SK-N-SH (cell line): ENCODE results near the gene MLST8. TPM values are rescaled to one million over a fixed set of nuclear protein-coding genes. Genes with fewer than 3 reads are reported as not detected.

ENCODE experiments used
- CTCF ChIA-PET: fragments of 300-600, 350-600 bp; formaldehyde crosslinking; extraction: SDS; loops from one replicate; lab custom pipeline; 2021; lab: Yijun Ruan, JAX
- POLR2A ChIA-PET: fragments of 350-600 bp; sonication (Branson Sonifier 250); formaldehyde crosslinking; extraction: SDS; loops from one replicate; lab custom pipeline; 2020; ENCODE audit warnings: antibody characterized with exemption, inconsistent platforms; lab: Yijun Ruan, JAX
- DNase-seq: peaks from one replicate; pipeline ENCODE4 v3.0.0; 2012
- H2AFZ ChIP-seq: fragments of 200-600 bp; sonication (generic); 2 replicates; pipeline ENCODE4 v1.8.1; 2016; ENCODE audit warnings: antibody characterized with exemption, mild to moderate bottlenecking, low read depth
- H3F3A ChIP-seq: fragments of 200-600 bp; sonication (generic); replicated peaks from 2 replicates; pipeline ENCODE3; 2016; ENCODE audit warnings: antibody characterized with exemption, mild to moderate bottlenecking; ENCODE audit not compliant: insufficient read depth
- H3K27ac ChIP-seq, 2 experiments: fragments of 200-500 bp in 1 of 2; fragments of 200-600 bp in 1 of 2; sonication (Bioruptor generic) in 1 of 2; sonication (generic), shearing (Covaris generic) in 1 of 2; 2 replicates each; pipeline versions ENCODE4 v1.5.1 to v1.6.1; 2014 to 2016; ENCODE audit warnings: low read depth in 2 of 2, inconsistent platforms in 1 of 2, low read length in 1 of 2, mild to moderate bottlenecking in 1 of 2, mixed read lengths in 1 of 2
- H3K27me3 ChIP-seq: fragments of 200-600 bp; sonication (generic), shearing (Covaris generic); 2 replicates; pipeline ENCODE4 v1.6.1; 2016; ENCODE audit warnings: mixed run types; ENCODE audit not compliant: insufficient read depth
- H3K36me3 ChIP-seq, 2 experiments: fragments of 200-500 bp in 1 of 2; fragments of 200-600 bp in 1 of 2; sonication (Bioruptor generic) in 1 of 2; sonication (generic) in 1 of 2; replicated peaks in 1 of 2; 2 replicates each; pipeline versions ENCODE3 to v1.5.1; 2014 to 2016; ENCODE audit warnings: low read length in 1 of 2, mild to moderate bottlenecking in 1 of 2; ENCODE audit not compliant: insufficient read depth in 2 of 2, control insufficient read depth in 1 of 2
- H3K4me1 ChIP-seq, 2 experiments: fragments of 200-500 bp in 1 of 2; fragments of 200-600 bp in 1 of 2; sonication (Bioruptor generic) in 1 of 2; sonication (generic), shearing (Covaris generic) in 1 of 2; 2 replicates each; pipeline versions ENCODE4 v1.5.1 to v1.6.1; 2014 to 2016; ENCODE audit warnings: low read depth in 1 of 2, low read length in 1 of 2, mixed run types in 1 of 2; ENCODE audit not compliant: insufficient read depth in 2 of 2, control insufficient read depth in 1 of 2
- H3K4me2 ChIP-seq: fragments of 200-600 bp; sonication (generic), shearing (Covaris generic); 2 replicates; pipeline ENCODE4 v1.6.1; 2017; ENCODE audit warnings: mixed run types
- H3K4me3 ChIP-seq, 2 experiments: fragments of 200-500 bp in 1 of 2; fragments of 200-600 bp in 1 of 2; sonication (Bioruptor generic) in 1 of 2; sonication (generic), shearing (Covaris generic) in 1 of 2; 2 replicates each; pipeline versions ENCODE4 v1.5.1 to v1.8.1; 2014 to 2016; ENCODE audit warnings: low read depth in 2 of 2, inconsistent platforms in 1 of 2, low read length in 1 of 2, mild to moderate bottlenecking in 1 of 2, mixed read lengths in 1 of 2, moderate library complexity in 1 of 2
- H3K79me2 ChIP-seq: fragments of 200-600 bp; sonication (generic); 2 replicates; pipeline ENCODE4 v1.8.1; 2017; ENCODE audit warnings: mild to moderate bottlenecking; ENCODE audit not compliant: insufficient read depth
- H3K9ac ChIP-seq: fragments of 200-600 bp; sonication (generic); 2 replicates; pipeline ENCODE4 v1.6.1; 2017; ENCODE audit warnings: mixed run types
- H3K9me2 ChIP-seq: fragments of 200-600 bp; sonication (generic); 2 replicates; pipeline ENCODE4 v1.6.1; 2017; ENCODE audit warnings: mixed run types
- H3K9me3 ChIP-seq: fragments of 200-600 bp; sonication (generic); 2 replicates; pipeline ENCODE4 v1.6.1; 2017; ENCODE audit warnings: mixed run types, mild to moderate bottlenecking, moderate library complexity
- H4K20me1 ChIP-seq: fragments of 200-600 bp; sonication (generic); 2 replicates; pipeline ENCODE4 v1.6.1; 2017; ENCODE audit warnings: mild to moderate bottlenecking, mixed run types; ENCODE audit not compliant: insufficient read depth
- CHD2 ChIP-seq: fragments of 150-350 bp; IDR thresholded peaks from 2 replicates; pipeline ENCODE4 v1.6.1; 2018; ENCODE audit warnings: low read length; ENCODE audit not compliant: partially characterized antibody
- ELF1 ChIP-seq: IDR thresholded peaks from 2 replicates; pipeline ENCODE4 v1.4.0; 2012
- EP300 ChIP-seq, 2 experiments: IDR thresholded peaks; 2 replicates each; pipeline versions ENCODE4 v1.4.0 to v1.6.1; 2012; ENCODE audit warnings: borderline replicate concordance in 1 of 2, low read depth in 1 of 2, low read length in 1 of 2
- EZH2phosphoT487 ChIP-seq: fragments of 200-600 bp; sonication (generic); IDR thresholded peaks from 2 replicates; pipeline ENCODE4 v1.6.1; 2017; ENCODE audit warnings: low read depth, mixed run types, mild to moderate bottlenecking, antibody characterized with exemption, moderate library complexity, borderline replicate concordance
- FOSL2 ChIP-seq: IDR thresholded peaks from 2 replicates; pipeline ENCODE4 v1.4.0; 2012; ENCODE audit warnings: low read depth, mild to moderate bottlenecking, moderate library complexity, borderline replicate concordance
- FOXJ3 ChIP-seq: sonication (generic); formaldehyde crosslinking; IDR thresholded peaks from 2 replicates; pipeline ENCODE4 v1.5.1; 2020; ENCODE audit warnings: mild to moderate bottlenecking, missing genetic modification reagents
- GABPA ChIP-seq: IDR thresholded peaks from 2 replicates; pipeline ENCODE4 v1.4.0; 2012; ENCODE audit warnings: low read depth, mild to moderate bottlenecking
- GATA2 ChIP-seq: sonication (generic); formaldehyde crosslinking; IDR thresholded peaks from 2 replicates; pipeline ENCODE4 v1.5.0; 2020; ENCODE audit warnings: mild to moderate bottlenecking, missing genetic modification reagents
- IRF3 ChIP-seq: fragments of 150-350 bp; IDR thresholded peaks from 2 replicates; pipeline ENCODE4 v1.6.1; 2016; ENCODE audit warnings: mild to moderate bottlenecking, low read depth, low read length
- JUND ChIP-seq: IDR thresholded peaks from 2 replicates; pipeline ENCODE4 v1.4.0; 2012
- MEF2A ChIP-seq: IDR thresholded peaks from 2 replicates; pipeline ENCODE4 v1.4.0; 2012; ENCODE audit warnings: low read depth, borderline replicate concordance
- MXI1 ChIP-seq: IDR thresholded peaks from 2 replicates; pipeline ENCODE4 v1.6.1; 2012; ENCODE audit warnings: mild to moderate bottlenecking, low read depth, low read length, improper control_type of control experiment
- PBX3 ChIP-seq: IDR thresholded peaks from 2 replicates; pipeline ENCODE4; 2012
- POLR2AphosphoS5 ChIP-seq: IDR thresholded peaks from 2 replicates; pipeline ENCODE4 v1.6.1; 2012; ENCODE audit warnings: low read depth, low read length
- RAD21 ChIP-seq: IDR thresholded peaks from 2 replicates; pipeline ENCODE4 v1.6.1; 2012; ENCODE audit warnings: mild to moderate bottlenecking, low read length
- RCOR1 ChIP-seq: fragments of 150-350 bp; IDR thresholded peaks from 2 replicates; pipeline ENCODE4 v1.6.1; 2017; ENCODE audit warnings: antibody characterized with exemption, low read length
- RFX5 ChIP-seq: IDR thresholded peaks from 2 replicates; pipeline ENCODE4 v1.6.1; 2012; ENCODE audit warnings: mild to moderate bottlenecking, improper control_type of control experiment, low read length
- RXRA ChIP-seq: IDR thresholded peaks from 2 replicates; pipeline ENCODE4 v1.4.0; 2012; ENCODE audit warnings: low read depth, mild to moderate bottlenecking, borderline replicate concordance
- TCF12 ChIP-seq: IDR thresholded peaks from 2 replicates; pipeline ENCODE4 v1.4.0; 2012
- TEAD4 ChIP-seq: IDR thresholded peaks from 2 replicates; pipeline ENCODE4 v1.4.0; 2012; ENCODE audit warnings: mild to moderate bottlenecking, borderline replicate concordance; ENCODE audit not compliant: insufficient read depth
- WGBS: methylation state at CpG from one replicate; pipeline ENCODE4 v1.1.6; 2017; ENCODE audit warnings: low lambda C conversion rate; 5-methylcytosine and 5-hydroxymethylcytosine counted together
- polyA plus RNA-seq, 3 experiments: library from polyadenylated mRNA; depleted of rRNA; stranded (reverse); fragments of >200 nt; gene quantifications; 2 replicates each; pipeline ENCODE4 v1.2.3, GENCODE V29; 2012
- TF ChIP-seq, protein P1 (sequence below): IDR thresholded peaks from 2 replicates; pipeline ENCODE4 v1.4.0; 2012; ENCODE audit warnings: low read depth, borderline replicate concordance
- TF ChIP-seq, protein P2 (sequence below): fragments of 150-350 bp; IDR thresholded peaks from 2 replicates; pipeline ENCODE4 v1.6.1; 2017; ENCODE audit warnings: antibody characterized with exemption, low read length, low read depth, borderline replicate concordance
- TF ChIP-seq, protein P3 (sequence below): IDR thresholded peaks from 2 replicates; pipeline ENCODE4 v1.4.0; 2012; ENCODE audit warnings: low read depth, borderline replicate concordance
- TF ChIP-seq, protein P4 (sequence below): IDR thresholded peaks from 2 replicates; pipeline ENCODE4 v1.4.0; 2012; ENCODE audit warnings: low read depth

The MLST8 gene
- polyA plus RNA-seq, 1 of the 3 experiments (the other 2 are of a cell fraction) = 85.4 TPM

- H3K4me3 ChIP-seq = no peak overlapping the region
- TF ChIP-seq FOXJ3 (CRISPR knock-in tag) (no peak), CHD2 (no peak), FOSL2 (no peak), TEAD4 (no peak), RAD21 (no peak), RXRA (no peak), PBX3 (no peak), EZH2phosphoT487 (no peak), POLR2AphosphoS5 (no peak), RCOR1 (no peak)
- TF ChIP-seq, protein P1, sequence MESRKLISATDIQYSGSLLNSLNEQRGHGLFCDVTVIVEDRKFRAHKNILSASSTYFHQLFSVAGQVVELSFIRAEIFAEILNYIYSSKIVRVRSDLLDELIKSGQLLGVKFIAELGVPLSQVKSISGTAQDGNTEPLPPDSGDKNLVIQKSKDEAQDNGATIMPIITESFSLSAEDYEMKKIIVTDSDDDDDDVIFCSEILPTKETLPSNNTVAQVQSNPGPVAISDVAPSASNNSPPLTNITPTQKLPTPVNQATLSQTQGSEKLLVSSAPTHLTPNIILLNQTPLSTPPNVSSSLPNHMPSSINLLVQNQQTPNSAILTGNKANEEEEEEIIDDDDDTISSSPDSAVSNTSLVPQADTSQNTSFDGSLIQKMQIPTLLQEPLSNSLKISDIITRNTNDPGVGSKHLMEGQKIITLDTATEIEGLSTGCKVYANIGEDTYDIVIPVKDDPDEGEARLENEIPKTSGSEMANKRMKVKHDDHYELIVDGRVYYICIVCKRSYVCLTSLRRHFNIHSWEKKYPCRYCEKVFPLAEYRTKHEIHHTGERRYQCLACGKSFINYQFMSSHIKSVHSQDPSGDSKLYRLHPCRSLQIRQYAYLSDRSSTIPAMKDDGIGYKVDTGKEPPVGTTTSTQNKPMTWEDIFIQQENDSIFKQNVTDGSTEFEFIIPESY = no peak
- TF ChIP-seq, protein P2, sequence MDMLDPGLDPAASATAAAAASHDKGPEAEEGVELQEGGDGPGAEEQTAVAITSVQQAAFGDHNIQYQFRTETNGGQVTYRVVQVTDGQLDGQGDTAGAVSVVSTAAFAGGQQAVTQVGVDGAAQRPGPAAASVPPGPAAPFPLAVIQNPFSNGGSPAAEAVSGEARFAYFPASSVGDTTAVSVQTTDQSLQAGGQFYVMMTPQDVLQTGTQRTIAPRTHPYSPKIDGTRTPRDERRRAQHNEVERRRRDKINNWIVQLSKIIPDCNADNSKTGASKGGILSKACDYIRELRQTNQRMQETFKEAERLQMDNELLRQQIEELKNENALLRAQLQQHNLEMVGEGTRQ = no peak
- DNase-seq = no peak
- H3K9ac ChIP-seq = no peak overlapping the region
- WGBS = 95% methylated on average over 20 of the region's 23 CpGs
- H3K9me2 ChIP-seq = no peaks in the 10 kb centered on the region
- H3K79me2 ChIP-seq = no peaks in the 10 kb centered on the region
- H3K9me3 ChIP-seq = no peaks in the 10 kb centered on the region
- no peaks in the 10 kb centered on the region for H3K4me1 ChIP-seq
- H3K27ac ChIP-seq = no peak overlapping the region
- H2AFZ ChIP-seq = no peak overlapping the region
- H3K27me3 ChIP-seq = no peaks in the 10 kb centered on the region
- ChIA-PET CTCF (no interaction called here), POLR2A (no interaction called here)
- no peak overlapping the region for H3K4me2 ChIP-seq
- H3F3A ChIP-seq = no peaks in the 10 kb centered on the region
- peaks cover 0 to 59% of the 10 kb centered on the region in 2 experiments for H3K36me3 ChIP-seq
- H4K20me1 ChIP-seq = no peaks in the 10 kb centered on the region
These were observed 29.2 kb upstream of the MLST8 start for GRCh38 chr16:2176047-2176446.

DNA sequence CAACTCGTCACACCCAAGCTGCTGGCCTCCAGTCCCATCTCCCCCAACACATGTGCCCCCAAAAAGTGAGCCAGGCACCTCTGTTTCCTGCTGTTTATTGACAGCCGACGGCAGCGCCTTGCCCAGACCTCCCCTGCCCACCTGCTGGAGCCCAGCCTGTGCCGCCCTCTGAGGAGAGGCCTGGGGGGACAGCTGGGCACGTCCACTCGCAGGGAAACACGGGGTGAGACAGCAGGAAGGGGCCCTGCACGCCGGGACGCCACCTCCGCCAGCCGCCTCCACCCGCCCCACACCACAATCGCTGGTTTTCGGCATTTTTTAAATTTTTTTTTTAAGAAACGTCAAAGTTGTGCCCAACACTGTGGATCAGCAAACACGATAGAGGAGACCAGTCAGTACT is 28.2 kb upstream of the MLST8 start:
- Histone ChIP-seq H2AFZ (no peak overlapping the region), H3K4me3 (no peak overlapping the region), H3K36me3 (peaks cover 0 to 51% of the 10 kb centered on the region in 2 experiments), H3K4me1 (no peaks in the 10 kb centered on the region), H3F3A (no peaks in the 10 kb centered on the region), H3K4me2 (no peak overlapping the region), H3K9me3 (no peaks in the 10 kb centered on the region), H3K9me2 (no peaks in the 10 kb centered on the region), H4K20me1 (no peaks in the 10 kb centered on the region), H3K27ac (no peak overlapping the region), H3K9ac (no peak overlapping the region), H3K27me3 (no peaks in the 10 kb centered on the region), H3K79me2 (no peaks in the 10 kb centered on the region)
- ChIA-PET CTCF (no interaction called here), POLR2A (no interaction called here)
- WGBS = 94% methylated on average over 16 of the region's 18 CpGs
- DNase-seq = no peak
- no peak for TF ChIP-seq MXI1
- TF ChIP-seq EP300 (IDR thresholded peaks at IDR 0.05; ENCODE audit: borderline replicate concordance in 1 of 2, low read depth in 1 of 2, low read length in 1 of 2) = no peak
- TF ChIP-seq GABPA = no peak
- TF ChIP-seq IRF3 = no peak
- TF ChIP-seq MEF2A = no peak
- TF ChIP-seq, protein P3, sequence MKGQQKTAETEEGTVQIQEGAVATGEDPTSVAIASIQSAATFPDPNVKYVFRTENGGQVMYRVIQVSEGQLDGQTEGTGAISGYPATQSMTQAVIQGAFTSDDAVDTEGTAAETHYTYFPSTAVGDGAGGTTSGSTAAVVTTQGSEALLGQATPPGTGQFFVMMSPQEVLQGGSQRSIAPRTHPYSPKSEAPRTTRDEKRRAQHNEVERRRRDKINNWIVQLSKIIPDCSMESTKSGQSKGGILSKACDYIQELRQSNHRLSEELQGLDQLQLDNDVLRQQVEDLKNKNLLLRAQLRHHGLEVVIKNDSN = no peak
- no peak for TF ChIP-seq RFX5
- TF ChIP-seq TEAD4 = no peak
- no peak for TF ChIP-seq ELF1
- TF ChIP-seq POLR2AphosphoS5 = no peak
- TF ChIP-seq TCF12 = no peak
- TF ChIP-seq, protein P4, sequence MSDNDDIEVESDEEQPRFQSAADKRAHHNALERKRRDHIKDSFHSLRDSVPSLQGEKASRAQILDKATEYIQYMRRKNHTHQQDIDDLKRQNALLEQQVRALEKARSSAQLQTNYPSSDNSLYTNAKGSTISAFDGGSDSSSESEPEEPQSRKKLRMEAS = no peak
- no peak for TF ChIP-seq GATA2 (CRISPR knock-in tag)
- TF ChIP-seq JUND = no peak
